Inflammatory macrophage treated with lipopolysaccharide for 1 hour (primary cell): ENCODE results near the gene MYH10.

Experiments
- DNase-seq, 2 donors: peaks; one replicate each; pipeline ENCODE4 v3.0.0-alpha.2; 2020 to 2022

MYH10 gene

DNA sequence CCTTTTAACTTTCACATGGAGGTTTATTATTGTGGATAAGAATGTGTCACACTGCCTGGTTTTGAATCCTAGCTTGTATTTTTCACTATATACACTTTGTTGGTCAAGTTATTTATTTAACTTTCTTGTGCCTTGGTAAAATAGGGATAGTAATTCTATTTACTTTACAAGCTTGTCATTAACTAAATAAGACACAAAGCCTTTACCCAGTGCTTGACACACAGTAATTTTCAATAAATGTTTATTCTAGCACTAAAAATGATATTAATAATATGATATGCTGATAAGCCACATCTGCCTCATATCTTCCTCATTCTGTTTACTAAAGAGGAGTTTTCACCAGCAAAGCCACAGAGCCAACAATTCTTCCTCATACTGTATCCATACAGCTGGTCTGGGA, 27.8 kb downstream of the MYH10 start:
- no peak for DNase-seq

- no peak for DNase-seq
These were observed 31.0 kb downstream of the MYH10 start for GRCh38 chr17:8599351-8600011.

DNA sequence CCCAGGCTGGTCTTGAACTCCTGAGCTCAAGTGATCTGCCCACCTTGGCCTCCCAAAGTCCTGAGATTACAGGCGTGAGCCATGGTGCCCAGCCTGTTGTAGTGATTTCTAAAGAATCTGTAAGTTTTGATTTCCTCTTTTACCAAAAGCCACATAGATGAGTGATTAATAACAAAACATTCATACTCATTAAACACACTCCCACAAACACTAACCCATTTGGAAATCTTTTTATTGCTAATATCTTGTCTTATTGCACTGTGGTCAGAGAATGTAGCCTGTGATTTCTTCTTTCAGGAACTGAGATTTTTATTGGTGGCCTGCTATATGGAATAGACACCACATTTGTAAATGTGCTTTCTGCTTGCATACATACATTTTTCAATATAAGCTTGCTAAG, 31.6 kb downstream of the MYH10 start:
- peak in 1 of 2 donors; percentile 2 for DNase-seq

DNA sequence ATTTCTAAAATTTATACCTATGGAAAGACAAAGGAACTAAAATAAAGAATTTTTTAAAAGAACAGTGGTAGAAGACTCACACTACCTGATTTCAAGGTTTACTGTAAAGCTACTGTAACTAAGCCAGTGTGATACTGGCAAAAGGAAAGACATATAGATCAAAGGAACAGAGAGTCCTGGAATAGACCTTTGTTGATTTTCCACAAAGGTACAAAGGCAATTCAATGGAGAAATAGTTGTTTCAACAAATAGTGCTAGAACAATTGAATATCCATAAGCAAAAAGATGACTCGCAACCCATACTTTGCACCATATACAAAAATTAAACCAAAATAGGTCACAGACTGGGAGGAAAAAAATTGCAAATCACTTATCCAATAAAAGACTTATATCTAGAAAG, 36.7 kb downstream of the MYH10 start:
- no peak for DNase-seq

DNA sequence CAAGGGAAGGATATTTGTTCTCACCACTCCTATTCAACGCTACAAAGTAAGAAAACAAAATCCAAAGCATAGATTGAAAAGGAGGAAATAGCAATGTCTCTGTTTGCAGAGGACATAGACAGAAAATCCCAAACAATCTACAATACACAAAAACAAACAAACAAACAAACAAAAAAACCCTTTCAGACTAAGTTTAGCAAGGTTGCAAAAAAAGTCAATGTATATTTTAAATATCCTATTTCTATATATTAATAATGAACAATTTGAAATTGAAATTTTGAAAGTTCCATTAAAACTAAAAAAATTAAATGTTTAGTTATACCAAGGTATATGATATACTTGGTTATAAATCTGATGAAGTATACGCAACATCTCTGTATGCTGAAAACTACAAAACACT, 37.2 kb downstream of the MYH10 start:
- no peak for DNase-seq

- DNase-seq: no peak
These were observed 41.5 kb downstream of the MYH10 start for GRCh38 chr17:8588877-8589554.

DNA sequence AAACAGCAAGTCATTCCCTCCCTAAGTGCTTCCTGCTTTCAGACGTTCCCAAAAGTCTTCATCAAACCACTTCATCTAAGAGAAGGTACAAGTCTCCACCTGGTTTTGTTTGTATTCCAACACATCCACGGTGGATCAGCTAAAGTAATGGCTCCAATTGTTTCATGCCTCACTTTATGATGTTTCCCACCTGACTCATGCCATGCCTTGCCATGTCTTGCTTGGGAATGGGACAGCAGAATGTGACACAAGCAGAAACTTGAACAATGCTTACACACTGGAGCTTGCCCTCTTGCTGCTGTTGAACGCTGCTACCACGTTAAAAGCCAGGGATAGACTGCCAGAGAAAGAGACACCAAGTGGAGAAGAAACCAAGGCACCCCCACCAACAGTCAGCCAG, 43.8 kb downstream of the MYH10 start:
- no peak for DNase-seq

GRCh38 chr17:8585911-8586310, 44.6 kb downstream of the MYH10 start:
- no peak for DNase-seq

DNA sequence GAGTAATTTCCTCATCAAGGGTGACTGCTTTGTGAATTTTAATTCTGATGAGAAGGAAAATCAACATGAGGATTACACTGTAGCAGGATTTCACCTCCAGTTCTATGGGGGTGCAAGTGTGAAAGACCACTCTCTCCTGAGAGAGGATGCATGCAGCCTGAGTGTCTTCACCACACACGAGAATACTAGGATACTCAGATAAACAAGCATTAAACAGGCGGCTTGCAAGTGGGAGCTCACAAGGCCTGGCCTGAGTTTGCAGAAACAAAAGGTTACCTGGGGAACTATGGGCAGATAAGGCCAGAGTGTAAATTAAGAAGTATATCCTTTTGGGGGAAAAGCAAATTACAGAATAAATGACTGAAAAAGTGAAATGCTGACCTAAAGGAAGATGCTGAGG, 46.6 kb downstream of the MYH10 start:
- DNase-seq: no peak

GRCh38 chr17:8580952-8581658, 49.4 kb downstream of the MYH10 start:
- no peak for DNase-seq

DNA sequence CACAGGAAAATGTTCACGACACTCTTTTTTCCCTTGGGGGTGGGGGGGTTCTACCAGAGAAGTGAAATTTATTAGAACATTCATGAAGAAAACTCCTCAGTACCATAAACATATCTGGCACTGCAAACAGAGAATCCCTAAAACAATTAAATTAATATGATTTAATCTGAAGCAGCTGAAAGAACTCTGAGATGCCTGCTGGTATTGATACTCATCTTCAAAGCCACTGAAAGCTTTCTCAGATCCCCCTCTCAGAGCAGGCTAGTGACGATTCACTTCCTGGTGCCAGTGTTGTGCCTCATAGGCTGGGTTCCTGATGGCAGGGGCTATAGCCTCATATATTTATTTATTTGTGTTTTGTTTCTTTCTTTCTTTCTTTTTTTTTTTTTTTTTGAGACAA, 52.7 kb downstream of the MYH10 start:
- no peak for DNase-seq

DNA sequence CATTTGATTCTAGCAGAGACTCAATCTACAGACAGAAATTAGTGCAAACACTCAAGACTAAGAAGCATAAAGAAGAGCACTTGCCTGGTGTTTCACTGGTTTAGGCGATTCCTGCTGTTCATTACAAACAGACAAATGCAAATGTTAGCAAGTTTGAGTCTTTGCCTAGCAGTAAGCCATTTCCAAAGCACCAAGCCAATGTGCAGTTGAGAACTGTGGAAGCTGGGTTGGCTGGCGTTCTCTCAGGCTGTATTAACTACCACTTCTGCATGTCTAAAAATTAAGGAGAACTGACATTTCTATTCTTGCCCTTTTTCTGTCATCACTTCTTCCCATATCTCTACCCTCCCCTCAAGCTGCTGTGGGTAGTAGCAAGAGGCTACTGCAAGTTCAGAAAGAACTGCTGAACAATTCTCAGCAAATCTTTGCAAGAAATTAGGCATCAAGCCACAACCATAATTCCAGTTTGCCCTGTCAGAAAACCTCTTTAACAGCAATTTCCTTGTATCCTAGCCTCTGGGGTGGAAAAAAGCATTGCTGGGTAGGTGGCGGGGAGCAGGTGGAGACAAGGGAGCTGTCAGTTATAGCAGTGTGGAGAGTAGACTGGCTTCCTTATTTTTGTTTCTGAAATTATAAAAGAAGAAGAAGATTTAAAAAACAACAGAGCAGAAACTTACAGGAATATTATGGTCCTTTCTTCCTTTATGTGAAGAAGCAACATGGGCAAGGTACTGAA, 53.8 kb downstream of the MYH10 start:
- DNase-seq: no peak

GRCh38 chr17:8574687-8575086, 55.8 kb downstream of the MYH10 start:
- peak in 1 of 2 donors; percentile 6 for DNase-seq

DNA sequence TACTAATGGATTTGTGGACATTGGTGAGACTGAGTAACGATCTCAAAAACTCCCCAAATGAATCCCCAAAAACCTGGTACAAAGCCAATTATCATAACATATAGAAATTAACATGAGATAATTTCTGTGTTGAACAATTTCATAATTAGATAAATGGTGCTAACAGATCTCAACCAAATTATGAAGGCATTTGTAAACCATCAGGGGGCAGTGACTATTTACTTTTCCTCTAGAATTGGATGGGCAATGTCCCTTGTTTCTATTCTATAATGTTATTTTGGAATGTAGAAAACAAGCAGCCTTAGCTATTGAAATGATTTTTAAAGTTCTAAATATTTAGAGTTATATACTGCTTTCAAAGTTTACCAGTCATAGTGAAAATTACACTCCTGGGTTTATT, 57.8 kb downstream of the MYH10 start:
- peak in 1 of 2 donors; percentile 3 for DNase-seq

- no peak for DNase-seq
These were observed 66.4 kb downstream of the MYH10 start for GRCh38 chr17:8563981-8564602.

GRCh38 chr17:8563024-8563776, 67.3 kb downstream of the MYH10 start:
- DNase-seq: no peak

DNA sequence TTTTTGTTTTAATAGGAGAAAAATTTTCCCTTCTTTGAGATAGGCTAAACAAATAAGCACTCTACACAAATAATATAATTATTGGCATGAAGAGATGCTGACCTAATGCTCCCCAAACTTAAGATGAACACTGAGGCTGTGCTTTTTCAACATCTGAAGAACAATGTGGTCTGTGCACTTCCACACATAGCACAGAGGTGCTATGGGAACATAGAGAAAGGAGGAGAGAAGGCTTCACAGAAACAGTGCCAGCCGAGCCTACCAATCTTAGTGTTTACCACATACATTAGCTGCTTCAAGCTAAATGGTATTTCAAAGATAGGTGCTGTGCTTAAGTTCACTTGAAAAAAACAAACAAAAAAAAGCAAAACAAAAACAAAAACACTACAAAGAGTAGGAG, 72.4 kb downstream of the MYH10 start:
- no peak for DNase-seq

DNA sequence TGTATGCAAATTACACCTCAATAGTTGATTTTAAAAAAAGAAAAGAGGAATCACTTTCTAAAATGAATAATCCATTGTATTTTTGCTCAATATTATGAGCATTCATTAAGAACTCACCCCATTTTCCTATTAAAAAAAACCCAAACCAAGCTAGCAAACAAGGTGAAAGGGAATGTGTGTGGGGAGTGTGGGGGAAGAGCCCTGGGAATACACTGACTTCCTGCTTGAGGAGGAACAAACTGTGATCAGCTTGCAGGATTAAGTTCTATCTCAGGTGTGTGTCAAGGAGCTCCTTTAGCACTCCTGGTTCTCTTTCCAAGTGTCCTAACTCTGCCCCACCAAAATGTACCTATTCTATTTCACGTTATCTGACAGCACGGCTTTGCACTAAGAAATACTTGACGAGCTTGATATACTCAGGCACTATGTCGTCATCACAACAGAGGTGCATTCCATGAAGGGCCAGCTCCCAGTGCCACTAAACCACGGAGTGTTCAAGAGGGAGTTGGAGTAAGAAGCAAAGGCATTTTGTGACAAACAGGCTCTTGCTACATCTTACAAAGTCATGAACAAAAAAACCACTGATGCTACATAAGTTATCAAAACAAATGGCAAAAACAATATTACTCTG, 73.2 kb downstream of the MYH10 start:
- DNase-seq: no peak

- no peak for DNase-seq
These were observed 74.5 kb downstream of the MYH10 start for GRCh38 chr17:8556074-8556473.

- DNase-seq: no peak
These were observed 75.5 kb downstream of the MYH10 start for GRCh38 chr17:8555062-8555461.

GRCh38 chr17:8552577-8553320, 77.8 kb downstream of the MYH10 start:
- DNase-seq: no peak
